HG03439 (cell line): Measurements from ENCODE around the gene MICU1.
"Not testable (repeated sequence)": the region's sequence is repeated elsewhere in the genome, so short reads cannot be mapped to it uniquely, and the experiment has no call there.

Source experiments
- ATAC-seq: cut with Tn5 transposase; IDR thresholded peaks from one replicate; pipeline ENCODE4 v1.9.1; 2021; ENCODE audit warnings: mild to moderate bottlenecking, moderate library complexity; ENCODE audit not compliant: unreplicated experiment

The MICU1 gene

DNA sequence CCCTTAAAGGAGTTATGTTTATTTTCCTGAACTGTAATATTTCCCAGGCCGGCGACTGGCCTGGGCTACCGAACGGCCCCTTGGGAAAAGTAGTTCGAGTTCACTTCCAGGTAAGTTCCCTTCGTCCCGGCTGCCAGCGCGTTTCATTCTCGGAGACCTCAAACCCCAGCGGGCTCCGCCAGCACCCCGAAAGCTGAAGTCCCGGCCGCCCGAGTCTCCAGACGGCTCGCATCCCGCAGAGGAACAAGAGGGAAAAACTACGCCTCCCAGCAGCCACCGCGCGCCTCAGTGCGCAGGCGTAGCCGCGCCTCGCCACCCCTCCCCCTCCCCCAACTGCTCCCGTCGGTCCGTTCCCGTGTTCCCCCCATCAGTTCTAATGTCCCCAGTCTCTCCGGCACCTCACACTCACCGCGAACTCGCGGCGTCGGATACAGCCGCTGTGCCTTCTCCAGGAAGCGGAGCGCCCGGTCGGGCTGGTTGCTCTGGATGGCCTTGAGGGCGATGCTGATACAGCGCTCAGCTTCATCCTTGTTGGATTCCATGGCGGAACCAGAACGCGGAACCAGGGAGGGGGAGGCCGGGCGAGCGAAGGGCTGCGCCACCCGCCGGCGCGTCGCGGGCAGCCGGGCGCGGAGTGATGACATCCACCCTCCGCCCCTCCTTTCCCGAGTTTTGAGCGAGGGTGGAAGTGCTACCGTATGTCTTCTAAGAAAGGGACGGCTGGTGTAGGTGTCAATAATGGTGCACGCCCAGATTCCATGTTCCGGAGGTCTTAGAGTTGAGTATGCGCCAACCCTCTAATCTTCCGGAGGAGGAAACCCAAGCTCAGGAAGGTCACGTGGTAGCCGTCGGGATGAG lies 271.3 kb downstream of the MICU1 start, which contains the start of gene DNAJB12:
Gene DNAJB12, minus strand, starts transcription at position 564 of the 858 bp plus-strand sequence. Its CDS starts 22 bp downstream, at position 542.
- peak; percentile 77 for ATAC-seq

DNA sequence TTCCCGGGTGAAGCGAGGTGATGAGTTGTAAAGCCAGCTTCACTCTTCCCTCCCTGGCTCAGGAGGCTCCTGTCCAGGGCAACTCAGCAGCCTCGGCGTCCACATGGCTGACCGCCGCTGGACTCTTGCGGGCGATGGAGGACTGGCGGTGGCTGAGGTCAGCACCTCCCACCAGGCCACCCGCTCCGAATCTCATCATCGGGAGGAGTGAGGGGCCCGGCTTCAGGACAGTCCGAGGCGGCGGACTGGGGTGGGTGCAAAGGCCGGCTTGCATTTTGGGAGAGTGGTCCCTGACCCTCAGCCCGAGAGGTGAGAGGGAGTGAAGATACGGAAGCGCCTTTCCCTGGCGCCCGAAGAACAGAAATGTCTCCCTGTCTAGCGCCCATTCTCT lies 271.9 kb downstream of the MICU1 start:
- ATAC-seq: peak; percentile 7

DNA sequence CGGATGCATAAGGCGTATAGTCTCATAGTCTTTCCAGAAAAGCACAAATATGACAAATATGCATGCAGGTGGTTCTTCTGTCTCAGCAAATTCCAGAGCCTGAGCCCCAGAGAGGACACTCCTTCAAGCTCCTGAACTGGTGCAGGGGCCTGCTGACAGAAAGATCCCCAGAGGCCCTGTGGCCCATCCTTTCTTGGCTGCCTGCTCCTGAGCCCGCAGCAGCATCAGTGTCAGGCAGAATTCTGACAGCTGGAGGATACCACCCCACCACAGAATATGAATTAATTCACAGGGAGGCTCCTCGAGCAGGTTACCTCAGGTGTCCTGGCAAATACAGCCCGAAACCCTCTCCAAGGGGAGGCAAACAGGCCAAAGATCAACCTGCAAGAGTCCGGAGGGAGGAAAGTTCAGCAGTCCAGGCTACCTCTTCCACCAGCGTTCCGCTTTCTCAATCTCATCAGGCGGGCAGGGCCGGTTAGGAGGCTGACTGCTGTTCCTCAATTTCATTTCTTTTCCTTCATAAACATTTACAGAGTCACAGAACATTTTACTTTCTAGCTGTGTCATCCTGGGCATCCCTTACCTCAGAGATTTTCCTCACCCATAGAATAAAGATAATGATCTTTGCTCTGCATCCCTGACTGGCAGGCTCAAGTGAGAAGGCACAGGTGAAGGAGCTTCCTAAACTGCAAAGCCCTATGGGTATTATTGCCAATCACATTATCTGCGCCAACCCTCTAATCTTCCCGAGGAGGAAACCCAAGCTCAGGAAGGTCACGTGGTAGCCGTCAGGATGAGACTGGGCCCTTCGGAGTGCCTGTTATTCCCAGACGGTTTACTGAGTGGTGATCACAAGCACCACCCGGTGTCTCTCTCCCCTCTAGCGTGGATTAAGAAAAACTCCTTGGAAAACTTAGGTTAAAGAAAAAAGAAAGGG lies 272.6 kb downstream of the MICU1 start:
- no peak for ATAC-seq

DNA sequence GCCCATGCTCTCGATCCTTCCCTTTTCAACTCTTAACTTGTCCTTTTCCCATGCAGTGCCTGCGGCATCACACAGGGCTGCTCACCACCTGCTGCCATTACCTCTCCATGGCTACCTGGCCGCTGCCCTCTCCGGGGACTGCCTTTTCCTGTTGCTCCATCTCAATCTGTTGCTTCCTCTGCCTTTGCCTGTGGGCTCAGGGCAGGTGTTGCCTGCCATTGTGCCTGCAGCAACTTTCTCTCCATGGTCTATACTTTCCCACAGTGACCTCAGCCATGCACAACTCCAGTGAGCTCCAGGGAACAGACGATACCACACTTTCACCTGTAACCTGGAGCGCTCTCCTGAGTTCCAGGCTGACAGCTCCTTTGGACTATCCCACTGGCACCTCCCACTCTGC lies 274.4 kb downstream of the MICU1 start:
- ATAC-seq: no peak

DNA sequence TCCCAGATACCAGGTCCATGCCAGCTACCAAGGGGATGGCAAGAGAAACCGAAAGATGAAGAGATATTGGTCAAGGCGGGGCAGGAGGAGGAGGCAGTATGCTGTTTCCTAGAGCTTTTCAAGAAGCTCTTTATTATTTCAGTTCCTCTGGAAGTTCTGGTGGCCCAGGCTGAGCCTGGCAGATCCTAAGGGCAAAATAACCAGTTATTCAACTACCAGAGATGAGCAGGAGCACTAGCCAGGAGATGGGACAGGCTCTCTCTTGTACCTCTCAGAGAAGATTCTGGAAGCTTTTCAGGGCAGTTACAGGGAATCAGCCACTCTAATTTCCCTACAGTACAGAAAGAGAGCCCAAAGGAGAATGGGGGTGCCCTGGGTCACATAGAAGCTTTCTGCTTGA lies 276.4 kb downstream of the MICU1 start:
- no peak for ATAC-seq

DNA sequence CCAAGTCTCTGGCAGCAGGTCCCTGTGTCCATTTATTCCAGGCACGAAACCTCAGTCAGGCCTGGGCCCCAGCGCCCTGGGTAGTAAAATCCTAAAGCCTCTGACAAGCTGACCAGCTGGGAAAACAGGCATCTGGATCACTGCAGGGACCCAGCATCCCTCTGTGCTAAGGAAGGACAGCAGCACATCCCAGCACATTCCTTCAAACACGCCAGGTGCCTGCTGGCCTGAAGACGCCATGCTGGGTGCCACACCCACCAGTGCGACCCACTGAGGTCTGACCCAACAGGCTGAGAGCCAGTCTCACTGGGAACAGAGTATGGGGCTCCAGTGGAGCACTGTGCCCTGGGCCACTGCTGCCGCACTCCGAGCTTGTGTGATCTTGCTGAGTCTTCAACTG lies 277.6 kb downstream of the MICU1 start:
- ATAC-seq: no peak

DNA sequence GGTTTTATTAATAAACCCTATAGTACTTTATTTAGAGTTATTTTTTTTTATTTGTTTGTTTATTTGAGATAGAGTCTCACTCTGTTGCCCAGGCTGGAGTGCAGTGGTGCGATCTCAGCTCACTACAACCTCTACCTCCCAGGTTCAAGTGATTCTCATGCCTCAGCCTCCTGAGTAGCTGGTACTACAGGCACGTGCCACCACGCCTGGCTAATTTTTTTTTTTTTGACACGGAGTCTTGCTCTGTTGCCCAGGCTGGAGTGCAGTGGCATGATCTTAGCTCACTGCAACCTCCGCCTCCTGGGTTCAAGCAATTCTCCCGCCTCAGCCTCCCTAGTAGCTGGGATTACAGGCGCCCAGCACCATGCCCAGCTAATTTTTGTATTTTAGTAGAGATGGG lies 279.8 kb downstream of the MICU1 start:
- not testable (repeated sequence) for ATAC-seq

DNA sequence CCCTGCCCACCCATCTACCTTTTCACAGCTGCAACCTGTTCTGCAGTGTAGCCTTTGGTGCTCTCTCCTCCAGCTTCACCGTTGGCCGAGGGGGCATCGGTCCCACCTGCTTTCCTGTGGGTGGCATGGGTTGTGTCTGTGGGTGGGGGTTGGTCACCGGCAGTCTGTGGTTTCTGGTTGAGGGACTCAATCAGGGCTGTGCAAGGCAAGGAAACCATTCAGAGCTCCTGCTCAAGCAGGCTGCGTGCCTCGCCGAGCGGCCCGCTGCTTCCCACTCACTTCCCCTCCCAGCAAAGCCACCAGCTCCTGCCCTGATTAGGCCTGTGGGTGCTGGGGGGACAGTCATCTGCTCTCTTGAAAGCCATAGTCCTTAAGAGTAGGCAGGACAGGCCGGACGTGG lies 280.9 kb downstream of the MICU1 start:
- no peak for ATAC-seq

DNA sequence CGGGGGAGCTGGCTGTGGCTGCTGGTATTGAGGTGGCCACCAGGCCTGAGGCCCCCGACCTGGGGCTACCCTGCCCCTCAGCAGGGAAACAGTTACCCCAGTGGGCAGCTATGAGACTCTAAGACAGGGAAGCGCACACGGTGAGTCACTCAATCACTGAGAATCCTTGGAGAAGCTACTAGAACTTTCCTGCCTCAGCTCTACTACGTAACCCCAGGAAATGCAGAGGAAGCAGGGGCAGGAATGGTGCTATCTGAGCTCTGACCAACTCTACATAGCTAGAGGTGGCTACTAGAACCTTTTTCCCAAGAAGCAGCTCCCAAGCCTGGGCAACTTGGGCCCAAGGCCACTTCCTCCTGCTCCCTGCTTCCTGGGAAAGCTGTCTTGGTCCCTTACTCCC lies 283.0 kb downstream of the MICU1 start:
- ATAC-seq: no peak

DNA sequence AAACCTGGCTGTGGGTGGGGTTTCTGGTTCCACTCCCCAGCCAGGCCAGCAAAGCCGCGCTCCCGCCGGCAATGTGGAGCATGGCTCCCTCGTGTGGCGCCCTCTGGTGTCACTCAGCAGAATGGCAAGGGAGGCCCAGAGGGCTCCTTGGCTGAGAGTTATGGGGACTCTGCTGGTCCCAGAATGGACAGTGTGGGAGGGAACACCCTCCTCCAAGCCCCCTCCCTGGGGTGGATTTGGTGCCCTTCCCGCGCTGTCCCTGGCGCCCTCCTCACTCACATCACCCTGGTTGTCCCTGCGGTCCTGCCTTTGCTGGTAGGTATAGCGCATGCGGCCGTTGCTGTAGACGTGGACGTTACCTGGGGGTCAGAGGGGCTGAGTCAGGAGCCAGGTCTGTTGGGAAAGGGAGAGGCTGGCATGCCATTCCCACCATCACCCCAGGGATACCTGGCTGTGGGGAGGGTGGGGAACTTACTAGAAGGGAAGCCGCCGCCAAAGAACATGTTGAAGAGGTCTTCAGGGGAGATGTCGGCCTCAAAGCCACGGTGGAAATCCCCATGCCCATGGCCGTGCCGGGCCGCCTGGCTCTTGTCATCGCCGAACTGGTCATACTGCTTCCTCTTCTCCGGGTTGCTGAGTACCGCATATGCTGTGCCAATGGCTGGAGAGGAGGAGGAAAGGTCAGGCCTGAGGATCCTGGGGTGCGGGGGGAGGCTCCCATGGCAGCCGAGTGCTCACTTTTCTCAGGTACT lies 285.2 kb downstream of the MICU1 start:
- ATAC-seq: peak; percentile 42

DNA sequence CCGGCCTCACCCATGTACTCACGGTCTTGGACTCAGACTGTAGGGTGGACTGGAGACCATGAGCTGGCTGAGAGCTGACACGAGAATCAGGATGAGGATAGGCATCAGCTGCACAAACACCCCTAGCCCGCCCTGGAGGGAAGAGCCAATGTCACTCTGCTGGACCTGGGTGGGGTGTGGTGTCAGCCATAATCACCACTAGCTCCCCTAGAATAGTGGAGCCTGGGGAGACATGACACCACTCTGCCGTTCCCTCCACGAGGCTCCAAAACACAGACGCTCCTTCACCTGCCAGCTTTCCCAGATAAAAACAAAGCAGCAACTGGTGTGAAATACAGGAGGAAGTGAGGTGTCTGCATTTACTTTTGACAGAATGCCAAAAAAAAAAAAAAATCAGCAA lies 287.7 kb downstream of the MICU1 start:
- ATAC-seq: no peak

DNA sequence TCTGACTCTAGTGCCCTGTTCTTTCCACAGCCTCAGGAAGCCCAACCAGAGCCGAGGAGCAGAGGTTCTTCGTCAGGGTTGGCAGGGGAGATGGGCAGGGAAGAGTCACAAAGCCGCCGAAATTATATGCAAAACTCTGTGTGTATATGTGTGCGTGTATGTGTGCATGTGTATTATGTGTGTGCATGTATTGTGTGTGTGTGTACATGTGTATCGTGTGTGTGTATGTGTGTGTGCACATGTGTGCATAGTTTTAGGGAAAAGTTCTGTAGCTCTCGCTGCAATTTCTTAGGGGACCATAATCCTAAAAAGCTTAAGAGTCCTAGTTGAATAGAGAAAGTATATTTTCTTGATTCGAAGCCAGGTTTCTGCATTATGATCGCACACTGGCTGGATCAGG lies 288.2 kb downstream of the MICU1 start:
- ATAC-seq: no peak

DNA sequence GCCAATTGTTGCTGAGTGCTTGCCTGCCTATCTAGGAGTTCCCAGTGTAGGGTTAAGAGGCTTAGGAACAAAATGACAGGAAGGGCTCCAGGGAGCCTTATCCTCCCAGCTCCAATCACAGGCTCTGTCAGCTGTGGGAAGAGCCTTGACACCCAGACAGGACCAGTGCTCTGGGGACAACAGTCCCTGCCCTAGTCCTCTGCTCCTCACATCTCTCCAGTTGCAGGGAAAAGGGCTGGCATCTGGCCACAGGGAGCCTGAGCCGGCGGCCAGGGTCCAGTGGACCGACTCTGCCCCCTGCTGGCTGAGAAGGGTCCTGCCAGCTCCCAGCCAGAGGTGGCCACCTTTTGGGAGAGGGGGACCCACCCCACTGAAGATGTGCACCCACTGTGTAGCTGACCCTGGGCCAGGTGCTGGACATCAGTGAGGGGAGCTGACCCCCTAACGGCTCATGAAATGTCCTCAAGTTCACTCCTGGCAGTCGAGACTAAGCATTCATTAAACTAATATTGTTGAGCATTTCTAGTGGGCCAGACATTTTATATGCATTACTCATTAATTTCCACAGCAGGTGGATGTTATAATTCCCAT lies 288.7 kb downstream of the MICU1 start:
- ATAC-seq: no peak

DNA sequence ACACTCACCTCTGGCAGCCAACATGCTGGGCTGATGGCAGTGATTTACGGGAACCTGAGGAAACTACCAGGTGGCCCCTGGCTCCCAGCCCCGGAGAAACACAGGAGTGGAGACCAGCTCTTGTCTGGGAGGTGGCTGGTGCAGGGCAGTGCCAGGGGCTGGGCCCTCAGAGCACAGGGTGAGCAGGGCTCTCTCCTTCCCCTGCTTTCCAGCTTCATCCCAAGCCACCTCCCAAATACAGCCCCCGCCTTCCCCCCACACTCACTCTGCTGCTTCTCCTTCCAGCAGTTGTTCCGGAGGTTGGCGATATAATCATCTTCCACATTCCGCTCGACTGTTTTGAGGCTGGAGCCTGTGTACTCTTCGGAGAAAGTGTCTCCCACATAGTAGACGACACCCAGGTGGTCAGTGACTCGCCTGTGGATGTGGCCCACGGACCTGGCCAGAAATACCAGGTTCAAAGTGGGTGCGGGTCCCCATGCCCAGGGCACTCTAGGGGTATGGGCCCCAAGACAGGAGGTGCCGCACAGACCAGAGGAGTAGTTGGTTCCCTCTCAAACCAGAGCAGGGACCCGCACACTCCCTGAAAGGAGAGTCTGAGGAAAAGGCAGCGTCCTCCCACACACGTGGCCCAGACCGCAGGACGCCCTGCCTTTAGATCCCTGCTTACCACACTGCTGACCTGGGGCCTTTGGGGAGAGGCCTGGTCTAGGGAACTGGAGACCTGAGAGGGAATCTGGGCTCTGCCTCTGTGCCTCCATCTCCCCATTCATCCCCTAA lies 289.4 kb downstream of the MICU1 start:
- no peak for ATAC-seq

DNA sequence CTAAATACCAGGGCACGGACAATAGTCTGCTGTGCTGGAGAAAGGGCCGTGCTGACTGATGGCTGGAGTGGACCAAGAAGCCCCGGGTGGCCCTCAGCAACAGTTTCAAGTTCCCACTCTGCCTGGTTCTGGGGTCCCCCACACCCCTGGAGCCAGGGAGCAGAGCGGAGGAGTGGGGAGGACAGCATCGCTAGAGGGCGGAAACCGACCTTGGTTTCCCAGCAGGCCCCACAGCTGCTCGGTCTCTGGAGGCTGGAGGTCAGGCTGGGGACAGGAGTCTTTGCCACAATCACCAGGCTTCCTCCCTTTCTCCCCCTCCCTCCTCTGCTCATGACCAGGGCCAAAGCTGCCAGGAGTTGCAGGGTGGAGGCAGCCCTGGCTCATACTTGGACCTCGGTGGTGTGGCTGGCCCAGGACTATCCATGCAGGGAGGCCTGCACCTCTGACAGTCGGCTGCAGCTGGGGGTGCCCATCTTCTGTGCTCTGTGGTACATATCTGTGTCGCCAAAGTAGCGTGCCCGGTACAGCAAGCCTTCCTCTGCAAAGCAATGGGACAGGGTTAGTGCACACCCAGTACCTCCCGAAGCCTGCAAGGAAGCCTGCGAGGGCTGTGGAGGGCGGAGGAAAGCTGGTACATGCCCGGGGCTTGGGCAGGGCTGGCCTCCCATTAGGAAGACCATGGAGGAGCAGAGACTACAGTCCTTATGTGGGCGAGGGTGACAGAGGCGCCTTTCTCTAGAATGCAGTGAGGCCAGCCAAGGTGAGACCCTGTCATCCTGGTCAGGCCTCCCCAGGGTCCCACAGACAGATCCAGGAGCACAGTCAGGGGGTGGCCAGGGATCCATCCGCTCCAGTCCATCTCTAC lies 290.3 kb downstream of the MICU1 start:
- ATAC-seq: peak; percentile 26

DNA sequence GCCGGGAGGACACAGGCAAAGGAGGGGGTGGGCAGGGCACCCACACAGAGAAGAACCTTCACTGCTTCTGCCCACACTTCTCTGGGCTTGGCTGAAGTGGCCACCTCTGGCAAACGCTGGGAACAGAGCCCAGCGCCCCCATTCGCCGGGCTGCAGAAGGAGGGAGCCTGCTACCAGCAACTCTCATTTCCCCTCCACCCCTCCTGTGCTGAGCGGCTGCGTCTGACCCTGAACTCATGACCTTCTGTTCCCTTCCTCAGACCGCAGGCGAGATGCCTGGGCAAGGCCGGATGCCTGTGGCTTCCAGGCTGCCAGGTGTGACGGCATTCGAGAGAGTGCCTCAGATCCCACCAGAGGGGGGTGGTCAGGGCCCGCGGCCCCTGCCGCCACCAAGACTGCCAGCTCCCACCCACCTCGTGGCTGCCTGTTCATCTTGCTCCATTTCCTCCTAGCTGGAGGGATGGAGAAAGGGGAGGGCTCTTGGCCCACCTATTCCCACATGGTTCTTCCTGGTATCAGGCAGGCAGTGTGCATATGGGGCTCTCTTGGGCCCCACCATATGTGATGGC lies 291.0 kb downstream of the MICU1 start:
- peak; percentile 50 for ATAC-seq

DNA sequence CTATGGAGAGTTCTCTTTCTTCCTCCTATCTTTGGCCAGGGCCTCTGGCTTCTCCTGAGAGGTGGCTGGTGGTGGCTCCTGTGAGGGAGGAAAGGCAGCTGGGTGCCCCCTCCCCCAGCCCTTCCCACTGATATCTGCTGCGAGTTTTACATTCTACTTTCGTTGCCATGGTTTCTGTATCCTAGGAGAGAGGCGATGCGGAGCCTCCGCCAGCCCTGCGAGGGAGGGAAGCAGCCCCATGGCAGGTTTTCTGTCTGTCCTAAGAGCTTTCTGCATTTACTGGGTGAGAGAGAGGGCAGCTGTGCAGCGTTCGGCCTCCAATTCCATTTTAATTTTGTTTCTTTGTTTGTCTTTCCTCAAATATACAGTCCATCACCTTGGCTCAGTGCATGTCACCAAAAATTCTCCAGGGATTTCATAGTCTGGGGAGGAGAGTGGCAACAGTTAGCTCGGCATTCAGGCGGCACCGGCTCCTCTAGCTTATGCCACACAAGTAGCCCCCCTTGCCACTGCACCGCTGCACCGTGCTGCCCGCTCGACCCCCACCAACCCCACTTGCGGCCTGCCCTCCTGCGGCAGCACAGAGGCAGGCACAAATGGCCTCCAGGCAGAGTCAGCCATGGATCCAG lies 291.6 kb downstream of the MICU1 start:
- no peak for ATAC-seq
